Measurements from ENCODE around the gene MED19. TPM values are rescaled to one million over a fixed set of nuclear protein-coding genes. Genes with fewer than 3 reads are reported as not detected.

The MED19 gene
- total RNA-seq, 1 donor = 13.4 TPM

- Histone ChIP-seq H3K79me2 (ENCODE audit: insufficient read depth, low read length) (peaks cover 29% of the 10 kb centered on the region), H2AFZ (ENCODE audit: low read length) (no peak overlapping the region), H3K4me1 (ENCODE audit: insufficient read depth, low read length) (peaks cover 14% of the 10 kb centered on the region), H3K36me3 (ENCODE audit: insufficient read depth, low read length) (peaks cover 30% of the 10 kb centered on the region), H4K20me1 (ENCODE audit: insufficient read depth, low read length) (no peaks in the 10 kb centered on the region), H3K27ac (ENCODE audit: low read depth, low read length) (no peak overlapping the region), H3K4me2 (ENCODE audit: insufficient read depth, low read length) (no peak overlapping the region), H3K27me3 (ENCODE audit: insufficient read depth, low read length) (no peaks in the 10 kb centered on the region), H3K9me3 (ENCODE audit: low read depth, low read length) (no peaks in the 10 kb centered on the region), H3K4me3 (ENCODE audit: insufficient read depth, low read length) (no peak overlapping the region)
- no peak for TF ChIP-seq CTCF (IDR thresholded peaks at IDR 0.05; ENCODE audit: extremely low read depth, low read depth, low read length)
- DNase-seq (ENCODE audit: insufficient read length, low spot score, missing footprints) = no peak
Observed at GRCh38 chr11:57659669-57660068, 52.3 kb downstream of the MED19 start.

DNA sequence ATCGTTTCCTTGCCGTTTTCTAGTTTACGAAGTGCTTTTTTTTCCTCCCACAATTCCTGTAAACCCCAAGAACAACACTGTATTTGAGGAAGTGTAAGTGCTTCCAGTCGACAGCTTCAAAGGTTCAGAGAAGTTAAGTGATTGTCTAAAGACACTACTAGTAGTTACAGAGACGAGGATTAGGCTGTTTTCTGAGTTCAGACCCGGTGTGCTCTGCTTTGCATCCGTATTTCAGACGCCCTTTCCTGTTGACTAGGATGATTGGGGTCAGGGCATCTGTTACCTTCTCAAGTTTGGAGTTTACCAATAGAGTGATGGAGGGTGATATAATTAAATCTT is 54.0 kb downstream of the MED19 start:
- peak; percentile 18 for DNase-seq (ENCODE audit: insufficient read length, low spot score, missing footprints)
- Histone ChIP-seq H3K27ac (ENCODE audit: low read depth, low read length) (peak overlapping the region; percentile 86), H3K4me2 (ENCODE audit: insufficient read depth, low read length) (peak overlapping the region; percentile 98)

DNA sequence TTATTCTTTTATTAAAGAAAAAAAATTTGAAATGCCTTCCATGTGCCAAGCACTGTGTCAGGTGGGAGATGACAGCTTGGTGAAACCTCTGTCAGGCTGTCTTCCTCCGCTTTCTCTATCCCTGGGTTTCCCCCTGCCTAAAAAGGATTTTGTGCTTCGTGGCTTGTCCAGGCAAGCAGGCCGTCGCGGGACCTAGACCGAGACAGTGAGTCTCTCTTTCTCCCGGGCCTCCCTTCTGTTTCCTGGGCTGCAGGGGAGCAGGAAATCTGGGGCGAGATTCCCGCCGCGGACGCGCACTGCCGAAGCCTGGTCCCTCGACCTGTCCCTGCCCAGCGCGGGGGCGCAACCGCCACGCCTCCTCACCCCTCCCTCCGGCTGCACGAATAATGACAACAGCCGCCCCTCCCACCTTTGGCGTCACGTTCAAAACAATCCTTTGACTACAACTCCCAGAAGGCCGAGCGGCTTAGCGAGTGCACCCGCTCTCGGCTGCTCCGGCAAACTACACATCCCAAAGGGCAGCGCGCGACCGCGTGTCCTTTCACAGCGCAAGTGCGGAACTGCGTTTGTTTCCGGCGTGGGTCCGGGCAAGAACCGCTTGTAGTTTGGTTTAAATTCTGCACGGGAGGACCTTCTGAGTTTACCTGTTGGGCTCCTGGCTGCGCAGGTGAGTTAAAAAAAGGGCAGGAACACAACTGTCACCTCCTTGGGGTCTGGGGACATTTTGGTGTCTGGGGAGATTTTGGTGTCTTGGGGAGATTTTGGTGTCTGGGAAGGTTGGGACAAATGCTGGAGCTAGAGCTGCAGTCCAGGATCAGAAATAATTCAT is 54.6 kb downstream of the MED19 start, which contains the start of gene CLP1:
TSS of gene CLP1 (plus strand) at position 569 of the 829 bp plus-strand sequence. CDS start 1,715 bp downstream, outside the sequence.
- Histone ChIP-seq H2AFZ (ENCODE audit: low read length) (peak within 1 kb of the TSS; percentile 93), H3K79me2 (ENCODE audit: insufficient read depth, low read length) (peaks cover 29% of the 10 kb centered on the region), H3K4me3 (ENCODE audit: insufficient read depth, low read length) (peak within 1 kb of the TSS; percentile 79), H3K27me3 (ENCODE audit: insufficient read depth, low read length) (no peaks in the 10 kb centered on the region), H3K36me3 (ENCODE audit: insufficient read depth, low read length) (peaks cover 30% of the 10 kb centered on the region), H4K20me1 (ENCODE audit: insufficient read depth, low read length) (no peaks in the 10 kb centered on the region), H3K4me2 (ENCODE audit: insufficient read depth, low read length) (peak within 1 kb of the TSS; percentile 98), H3K27ac (ENCODE audit: low read depth, low read length) (peak within 1 kb of the TSS; percentile 86), H3K9me3 (ENCODE audit: low read depth, low read length) (no peaks in the 10 kb centered on the region), H3K4me1 (ENCODE audit: insufficient read depth, low read length) (peaks cover 22% of the 10 kb centered on the region)
- DNase-seq (ENCODE audit: insufficient read length, low spot score, missing footprints) = peak; percentile 97
- no peak for TF ChIP-seq CTCF (IDR thresholded peaks at IDR 0.05; ENCODE audit: extremely low read depth, low read depth, low read length)

More for the DNA sequence above, 54.0 kb downstream of the MED19 start:
- Histone ChIP-seq H4K20me1 (ENCODE audit: insufficient read depth, low read length) (no peaks in the 10 kb centered on the region), H3K27me3 (ENCODE audit: insufficient read depth, low read length) (no peaks in the 10 kb centered on the region), H3K4me1 (ENCODE audit: insufficient read depth, low read length) (peaks cover 16% of the 10 kb centered on the region), H3K79me2 (ENCODE audit: insufficient read depth, low read length) (peaks cover 29% of the 10 kb centered on the region), H3K36me3 (ENCODE audit: insufficient read depth, low read length) (peaks cover 30% of the 10 kb centered on the region), H3K4me3 (ENCODE audit: insufficient read depth, low read length) (peak overlapping the region; percentile 79), H3K9me3 (ENCODE audit: low read depth, low read length) (no peaks in the 10 kb centered on the region), H2AFZ (ENCODE audit: low read length) (peak overlapping the region; percentile 84)
- no peak for TF ChIP-seq CTCF (IDR thresholded peaks at IDR 0.05; ENCODE audit: extremely low read depth, low read depth, low read length)

- Histone ChIP-seq H3K27ac (ENCODE audit: low read depth, low read length) (peak overlapping the region; percentile 86), H3K27me3 (ENCODE audit: insufficient read depth, low read length) (no peaks in the 10 kb centered on the region), H3K4me1 (ENCODE audit: insufficient read depth, low read length) (peaks cover 22% of the 10 kb centered on the region), H2AFZ (ENCODE audit: low read length) (peak overlapping the region; percentile 93), H3K79me2 (ENCODE audit: insufficient read depth, low read length) (peaks cover 29% of the 10 kb centered on the region), H3K4me3 (ENCODE audit: insufficient read depth, low read length) (peak overlapping the region; percentile 79), H3K4me2 (ENCODE audit: insufficient read depth, low read length) (peak overlapping the region; percentile 98), H3K9me3 (ENCODE audit: low read depth, low read length) (no peaks in the 10 kb centered on the region), H4K20me1 (ENCODE audit: insufficient read depth, low read length) (no peaks in the 10 kb centered on the region), H3K36me3 (ENCODE audit: insufficient read depth, low read length) (peaks cover 25% of the 10 kb centered on the region)
- no peak for DNase-seq (ENCODE audit: insufficient read length, low spot score, missing footprints)
- TF ChIP-seq CTCF (IDR thresholded peaks at IDR 0.05; ENCODE audit: extremely low read depth, low read depth, low read length) = no peak
Observed at GRCh38 chr11:57656885-57657193, 55.2 kb downstream of the MED19 start.

Data from osteoblast (primary cell).